Psoas muscle (tissue), 8 donors: ENCODE results near the gene PCDHGB1. TPM values are rescaled to one million over a fixed set of nuclear protein-coding genes. Genes with fewer than 3 reads are reported as not detected.
"Not testable (repeated sequence)": the region's sequence is repeated elsewhere in the genome, so short reads cannot be mapped to it uniquely, and the experiment has no call there.

Experiments
- ATAC-seq, 4 donors: fragments of 200-7000 bp; cut with Tn5 transposase; one replicate each; pipeline ENCODE4 v1.9.1; 2020; ENCODE audit warnings: moderate library complexity in 3 of 4, mild to moderate bottlenecking in 2 of 4
- DNase-seq, 2 donors: peaks; one replicate each; pipeline ENCODE4 v3.0.0-alpha.2; 2020
- H3K27ac ChIP-seq: fragments of 200-600 bp; one replicate; pipeline ENCODE4 v1.8.0; 2022
- H3K27me3 ChIP-seq, 3 donors: fragments of 200-600 bp in 1 of 3; one replicate each; pipeline versions ENCODE4 v1.6.1 to v1.8.0; 2013 to 2022; ENCODE audit warnings: low read length in 2 of 3, mild to moderate bottlenecking in 2 of 3, moderate library complexity in 1 of 3; ENCODE audit not compliant: insufficient read depth in 3 of 3
- H3K36me3 ChIP-seq, 2 donors: fragments of 200-600 bp in 1 of 2; one replicate each; pipeline versions ENCODE4 v1.6.1 to v1.8.0; 2013 to 2022; ENCODE audit warnings: low read depth in 1 of 2, mild to moderate bottlenecking in 1 of 2, moderate library complexity in 1 of 2; ENCODE audit not compliant: insufficient read depth in 1 of 2
- H3K4me1 ChIP-seq: fragments of 200-600 bp; one replicate; pipeline ENCODE4 v1.8.0; 2022
- H3K4me3 ChIP-seq: fragments of 200-600 bp; one replicate; pipeline ENCODE4 v1.8.0; 2022; ENCODE audit warnings: mild to moderate bottlenecking
- H3K9me3 ChIP-seq: fragments of 200-600 bp; one replicate; pipeline ENCODE4 v1.8.0; 2022
- CTCF ChIP-seq: fragments of 200-600 bp; IDR thresholded peaks from one replicate; pipeline ENCODE4 v1.8.0; 2022; ENCODE audit warnings: antibody characterized with exemption
- WGBS, 3 donors: extraction: QIAGEN DNeasy Blood & Tissue Kit; methylation state at CpG; one replicate each; pipeline versions ENCODE4 v1.1.6 to v1.1.7; 2013; 5-methylcytosine and 5-hydroxymethylcytosine counted together
- intact Hi-C, 2 donors: fragments of 100-400 bp; cut with DNase I; formaldehyde crosslinking; loops; one replicate each; pipeline versions ENCODE4 v1.11.0 to v1.14.2; 2022
- polyA plus RNA-seq, 3 donors: library from polyadenylated mRNA; stranded (reverse); fragments of 200-250 nt; gene quantifications; one replicate each; pipeline ENCODE4 v1.2.3, GENCODE V29; 2013
- total RNA-seq, 4 donors: library from RNA; stranded (reverse); fragmentation: NEBNext Ultra II Directional in 2 of 4; extraction: Animal tissue kit (Norgen Biotek cat#: 25700) in 2 of 4; gene quantifications; one replicate each; pipeline versions ENCODE4 v1.2.1 to v1.2.4, GENCODE V29; 2021 to 2023
- donor health status: healthy with polysubstance abuse.
- donor health status: DM: no; HTN: no; CAD: no; lungs with moderate emphysema.
- donor health status: Bipolar disorder and iron deficiency.
- donor health status: healthy.
- donor health status: DM: yes; HTN: yes; CAD: no.
- donor health status: DM: no; HTN: no; CAD: no.
- donor health status: DM: no; HTN: no; CAD: no.
- donor health status: DM: yes; HTN: yes; CAD: no.

Gene PCDHGB1
- total and polyA plus RNA-seq, 7 donors = 0.08 to 1.8 (median 0.71) TPM

DNA sequence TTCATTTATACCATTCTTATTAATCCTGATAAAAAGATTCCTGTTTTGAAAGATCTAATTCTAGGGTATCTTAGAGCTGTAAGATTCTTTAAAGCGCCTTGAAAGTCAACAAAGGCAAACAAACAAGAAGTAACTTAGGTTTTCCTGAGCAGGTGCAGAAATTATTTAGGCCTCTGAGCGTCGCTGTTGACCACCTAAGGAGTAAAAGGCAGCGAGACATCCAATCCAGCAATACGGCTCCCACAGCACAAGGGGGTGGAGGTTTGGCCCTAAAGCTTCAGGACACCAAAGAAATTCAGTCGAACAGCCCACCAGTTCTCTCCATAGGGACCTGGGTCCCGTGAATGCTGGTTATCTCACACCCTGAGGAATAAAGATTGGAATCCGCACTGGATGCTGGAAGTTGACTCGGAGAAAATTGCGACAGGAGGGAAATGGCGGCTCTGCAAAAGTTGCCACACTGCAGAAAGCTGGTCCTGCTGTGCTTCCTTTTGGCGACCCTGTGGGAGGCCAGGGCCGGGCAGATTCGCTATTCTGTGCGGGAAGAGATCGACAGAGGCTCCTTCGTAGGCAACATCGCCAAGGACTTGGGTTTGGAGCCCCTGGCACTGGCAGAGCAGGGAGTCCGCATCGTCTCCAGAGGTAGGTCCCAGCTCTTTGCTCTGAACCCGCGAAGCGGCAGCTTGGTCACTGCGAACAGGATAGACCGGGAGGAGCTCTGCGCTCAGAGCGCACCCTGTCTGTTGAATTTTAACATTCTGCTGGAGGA, 11.2 kb upstream of the PCDHGB1 start, which contains the start of gene PCDHGA2:
PCDHGA2 (plus strand) TSS at position 223 of the 769 bp plus-strand sequence.
- Histone ChIP-seq H3K4me3 (peak within 1 kb of the TSS; percentile 60), H3K27me3 (peaks cover 0 to 33% (median 9%) of the 10 kb centered on the region in 3 donors), H3K4me1 (no peaks in the 10 kb centered on the region), H3K36me3 (no peaks in the 10 kb centered on the region), H3K27ac (peak within 1 kb of the TSS; percentile 64), H3K9me3 (peaks cover 23% of the 10 kb centered on the region)
- intact Hi-C loops = loop anchor here in 1 of 2 donors (5.0 kb wide), 1 partner anchor 224 kb away; no protein-coding TSS in a partner anchor
- peak; percentile 77 to 82 (median 80) for ATAC-seq
- WGBS, 3 donors = 9 to 12% (median 10%) methylated on average over 27 of the region's 27 CpGs
- no peak for DNase-seq
- TF ChIP-seq CTCF = peak; percentile 39

DNA sequence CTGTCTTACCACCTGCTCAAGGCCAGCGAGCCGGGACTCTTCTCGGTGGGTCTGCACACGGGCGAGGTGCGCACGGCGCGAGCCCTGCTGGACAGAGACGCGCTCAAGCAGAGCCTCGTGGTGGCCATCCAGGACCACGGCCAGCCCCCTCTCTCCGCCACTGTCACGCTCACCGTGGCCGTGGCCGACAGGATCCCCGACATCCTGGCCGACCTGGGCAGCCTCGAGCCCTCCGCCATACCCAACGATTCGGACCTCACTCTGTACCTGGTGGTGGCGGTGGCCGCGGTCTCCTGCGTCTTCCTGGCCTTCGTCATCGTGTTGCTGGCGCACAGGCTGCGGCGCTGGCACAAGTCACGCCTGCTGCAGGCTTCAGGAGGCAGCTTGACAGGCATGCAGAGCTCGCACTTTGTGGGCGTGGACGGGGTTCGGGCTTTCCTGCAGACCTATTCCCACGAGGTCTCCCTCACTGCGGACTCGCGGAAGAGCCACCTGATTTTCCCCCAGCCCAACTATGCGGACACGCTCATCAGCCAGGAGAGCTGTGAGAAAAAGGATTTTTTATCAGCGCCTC, 9.0 kb upstream of the PCDHGB1 start:
- WGBS, 3 donors = 47 to 61% (median 58%) methylated on average over 29 to 44 of the region's 45 CpGs
- ATAC-seq, H3K4me1 ChIP-seq, DNase-seq, H3K36me3 ChIP-seq, intact Hi-C loops, H3K27ac ChIP-seq: not testable (repeated sequence)
- peaks cover 0 to 29% (median 16%) of the 10 kb centered on the region in 3 donors for H3K27me3 ChIP-seq
- H3K4me3 ChIP-seq = peak overlapping the region; percentile 40
- peaks cover 29% of the 10 kb centered on the region for H3K9me3 ChIP-seq

DNA sequence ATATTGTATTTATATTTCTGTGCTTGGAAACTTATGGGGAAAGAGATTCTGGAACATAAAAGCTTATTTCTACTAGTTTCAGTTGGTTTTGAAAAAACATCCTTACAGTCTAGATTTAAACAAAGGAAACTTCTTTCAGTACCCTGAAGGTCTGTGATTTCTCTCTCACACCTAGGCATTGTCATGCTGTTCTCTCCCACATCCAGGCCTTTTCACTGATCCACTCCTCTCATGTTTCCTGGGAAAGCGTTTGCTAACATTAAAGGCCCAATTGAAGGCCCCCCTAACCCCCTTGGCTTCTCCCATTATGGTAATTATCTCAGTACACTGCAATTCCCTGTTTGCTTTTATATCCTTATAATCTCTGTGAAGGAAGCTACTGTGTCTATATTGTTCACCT, 7.1 kb upstream of the PCDHGB1 start:
- no peaks in the 10 kb centered on the region for H3K4me1 ChIP-seq
- no peak overlapping the region for H3K4me3 ChIP-seq
- ATAC-seq = no peak
- H3K27ac ChIP-seq = no peak overlapping the region
- H3K27me3 ChIP-seq = peaks cover 0 to 28% (median 18%) of the 10 kb centered on the region in 3 donors
- intact Hi-C loops = no loop called here
- DNase-seq = no peak
- H3K9me3 ChIP-seq = peaks cover 23% of the 10 kb centered on the region
- H3K36me3 ChIP-seq = no peaks in the 10 kb centered on the region
- no peak for TF ChIP-seq CTCF
- WGBS, 3 donors = 13 to 19% (median 18%) methylated on average over 1 of the region's 1 CpG

DNA sequence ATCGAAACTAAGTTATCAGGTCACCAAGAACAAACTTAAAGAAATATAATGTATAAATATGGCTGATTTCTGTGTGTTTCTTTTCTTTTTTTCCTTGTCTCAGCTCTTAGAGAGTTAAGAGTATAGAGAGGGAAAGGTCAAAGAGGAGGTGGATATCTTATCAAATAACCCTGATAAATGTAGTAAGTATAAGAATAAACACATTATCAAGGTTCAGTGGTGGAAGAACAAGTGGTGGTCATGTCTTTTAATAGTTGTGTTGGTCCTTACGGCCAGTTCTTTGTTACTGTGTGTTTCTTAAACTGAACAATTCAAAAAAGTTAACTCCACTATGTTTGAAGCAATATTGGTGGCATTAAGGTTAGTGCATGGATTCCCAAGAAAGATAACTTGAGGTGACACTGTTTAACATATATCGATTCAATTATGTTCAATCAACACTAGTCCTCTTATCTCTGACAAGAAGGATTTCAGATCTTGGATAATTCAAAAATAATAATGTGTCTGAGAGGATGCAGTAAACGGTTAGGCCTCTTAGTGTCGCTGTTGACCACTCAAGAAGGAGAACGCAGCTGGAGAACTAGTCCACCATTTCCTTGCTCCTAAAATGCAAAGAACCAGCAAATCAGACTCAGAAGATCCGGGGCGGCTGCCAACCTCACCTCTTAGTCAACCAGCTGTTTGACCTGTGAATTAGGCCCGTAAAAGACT, 6.5 kb upstream of the PCDHGB1 start, which contains the start of gene PCDHGA3:
PCDHGA3 (plus strand) TSS at position 588 of the 711 bp plus-strand sequence. CDS start 205 bp downstream, outside the sequence.
- H3K4me1 ChIP-seq = no peaks in the 10 kb centered on the region
- H3K27me3 ChIP-seq = peaks cover 0 to 28% (median 18%) of the 10 kb centered on the region in 3 donors
- H3K4me3 ChIP-seq = peak within 1 kb of the TSS; percentile 56
- WGBS, 3 donors = 25% methylated on average over 9 of the region's 9 CpGs
- no peaks in the 10 kb centered on the region for H3K36me3 ChIP-seq
- intact Hi-C loops = no loop called here
- ATAC-seq (peak; percentile 68 to 84 (median 79)), DNase-seq (no peak)
- H3K9me3 ChIP-seq = peaks cover 23% of the 10 kb centered on the region
- H3K27ac ChIP-seq = peak within 1 kb of the TSS; percentile 50
- peak; percentile 41 for TF ChIP-seq CTCF
